Measurements from ENCODE around the gene CASP10.
"Not testable (repeated sequence)": the region's sequence is repeated elsewhere in the genome, so short reads cannot be mapped to it uniquely, and the experiment has no call there.

Gene CASP10

GRCh38 chr2:201156640-201157039 is 26.3 kb upstream of the CASP10 start:
- no peak for DNase-seq

- DNase-seq: no peak
These were observed 25.2 kb upstream of the CASP10 start for GRCh38 chr2:201157694-201158093.

GRCh38 chr2:201158111-201158929 is 24.6 kb upstream of the CASP10 start:
- DNase-seq: peak; percentile 31 to 97

- DNase-seq: no peak
These were observed 18.8 kb upstream of the CASP10 start for GRCh38 chr2:201164166-201164565.

- no peak for DNase-seq
These were observed 15.4 kb upstream of the CASP10 start for GRCh38 chr2:201167546-201167945.

GRCh38 chr2:201168496-201168895 is 14.4 kb upstream of the CASP10 start:
- not testable (repeated sequence) for DNase-seq

- no peak for DNase-seq
These were observed 11.6 kb upstream of the CASP10 start for GRCh38 chr2:201171259-201171814.

GRCh38 chr2:201172279-201172678 is 10.7 kb upstream of the CASP10 start:
- DNase-seq: no peak

GRCh38 chr2:201174687-201175086 is 8.3 kb upstream of the CASP10 start:
- DNase-seq: no peak

GRCh38 chr2:201176081-201176481 is 6.9 kb upstream of the CASP10 start:
- DNase-seq: no peak

- DNase-seq: no peak
These were observed 2.9 kb upstream of the CASP10 start for GRCh38 chr2:201180010-201180409.

GRCh38 chr2:201183365-201183727 is 405 bp downstream of the CASP10 start:
- DNase-seq: no peak

- peak; percentile 6 to 9 for DNase-seq
These were observed 894 bp downstream of the CASP10 start for GRCh38 chr2:201183835-201184234.

GRCh38 chr2:201184248-201184647 is 1.3 kb downstream of the CASP10 start:
- DNase-seq: not testable (repeated sequence)

GRCh38 chr2:201185863-201186262 is 2.9 kb downstream of the CASP10 start:
- peak in 1 of 2 donors; percentile 19 for DNase-seq

GRCh38 chr2:201186982-201187381 is 4.0 kb downstream of the CASP10 start:
- DNase-seq: no peak

- no peak for DNase-seq
These were observed 5.5 kb downstream of the CASP10 start for GRCh38 chr2:201188449-201188848.

- DNase-seq: peak in 1 of 2 donors; percentile 46
These were observed 8.4 kb downstream of the CASP10 start for GRCh38 chr2:201191132-201191875.

GRCh38 chr2:201194097-201194496 is 11.2 kb downstream of the CASP10 start:
- DNase-seq: peak in 1 of 2 donors; percentile 66

GRCh38 chr2:201195331-201195730 is 12.4 kb downstream of the CASP10 start:
- DNase-seq: no peak

GRCh38 chr2:201196003-201196402 is 13.1 kb downstream of the CASP10 start:
- no peak for DNase-seq

- no peak for DNase-seq
These were observed 13.9 kb downstream of the CASP10 start for GRCh38 chr2:201196803-201197202.

- peak in 1 of 2 donors; percentile 69 for DNase-seq
These were observed 14.8 kb downstream of the CASP10 start for GRCh38 chr2:201197781-201198180.

GRCh38 chr2:201199847-201200246 is 16.9 kb downstream of the CASP10 start:
- no peak for DNase-seq
